Activated CD4-positive, alpha-beta T cell treated with anti-CD3 and anti-CD28 coated beads, Interleukin-2, amount 10 ng/mL, durations not matched to agents 24 days and 14 days (primary cell): Measurements from ENCODE around the gene TNFAIP8. TPM values are rescaled to one million over a fixed set of nuclear protein-coding genes. Genes with fewer than 3 reads are reported as not detected.
A peak's percentile ranks its signal among the peaks of the same experiment; 100 is the strongest.

Source experiments
- DNase-seq: peaks from one replicate; pipeline ENCODE4 v3.0.0; 2022
- H3K27ac Mint-ChIP-seq: one replicate; pipeline ENCODE4 v1.8.0; 2022; ENCODE audit warnings: mild to moderate bottlenecking, mixed read lengths
- H3K27me3 Mint-ChIP-seq: one replicate; pipeline ENCODE4 v1.8.0; 2022; ENCODE audit warnings: mixed read lengths
- H3K36me3 Mint-ChIP-seq: one replicate; pipeline ENCODE4 v1.8.0; 2022; ENCODE audit warnings: low read depth, mild to moderate bottlenecking, mixed read lengths
- H3K4me1 Mint-ChIP-seq: one replicate; pipeline ENCODE4 v1.8.0; 2021; ENCODE audit warnings: mixed read lengths
- H3K4me3 Mint-ChIP-seq: one replicate; pipeline ENCODE4 v1.8.0; 2022; ENCODE audit warnings: mild to moderate bottlenecking, moderate library complexity, mixed read lengths
- H3K9me3 Mint-ChIP-seq: one replicate; pipeline ENCODE4 v1.8.0; 2021; ENCODE audit warnings: mixed read lengths
- intact Hi-C: fragments of 100-400 bp; cut with micrococcal nuclease; formaldehyde crosslinking; loops from one replicate; pipeline ENCODE4 v1.15.1; 2023
- total RNA-seq: library from RNA; stranded (reverse); gene quantifications from 2 replicates; pipeline ENCODE4 v1.2.3, GENCODE V29; 2022

The TNFAIP8 gene
- 188 and 193 TPM in 2 replicates for total RNA-seq

DNA sequence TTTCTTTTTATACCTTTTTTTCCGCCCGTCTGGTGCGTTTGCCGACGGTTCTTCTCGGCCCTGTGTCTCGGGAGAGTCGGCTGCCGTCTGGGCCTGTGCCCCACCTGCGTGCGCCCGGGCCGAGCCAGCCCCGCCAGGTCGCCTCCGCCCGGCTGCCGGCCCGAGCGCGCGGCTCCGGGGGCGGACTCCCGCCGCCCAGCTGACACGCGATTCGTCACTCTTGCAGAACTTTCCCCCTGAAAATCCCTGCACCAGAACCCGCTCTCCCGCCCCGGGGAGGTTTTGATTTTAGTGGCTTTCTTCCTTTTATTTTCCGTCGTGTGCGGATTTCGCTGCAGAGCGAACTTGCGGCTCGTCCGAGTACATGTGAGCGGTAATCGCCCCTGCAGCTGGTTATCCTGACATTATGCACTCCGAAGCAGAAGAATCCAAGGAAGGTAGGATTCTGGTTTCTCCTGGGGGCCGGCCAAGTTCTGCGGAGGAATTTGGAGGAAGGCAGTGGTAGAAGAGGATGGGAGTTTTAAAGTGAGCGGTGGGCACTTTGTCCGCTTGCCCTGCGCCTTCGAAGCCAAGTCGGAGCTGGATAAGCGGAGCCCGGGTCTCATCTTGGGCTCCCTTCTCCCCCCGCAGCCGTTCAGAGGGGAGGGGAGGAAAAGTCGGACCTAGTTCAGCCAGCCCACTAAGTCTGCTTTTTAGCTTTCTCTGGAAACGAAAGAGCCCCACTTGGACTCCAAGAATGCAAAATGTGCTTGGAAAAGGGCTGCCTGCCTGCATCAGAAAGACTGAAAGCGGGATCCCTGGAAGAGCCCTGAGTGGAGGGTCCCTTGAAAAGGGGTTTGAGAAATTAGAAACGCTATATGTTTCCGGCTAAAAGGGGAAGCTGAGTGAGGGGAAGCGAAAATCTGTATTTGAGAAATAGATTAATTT is at the start of gene TNFAIP8:
TSS of gene TNFAIP8 (plus strand) at position 335 of the 927 bp plus-strand sequence. CDS start at position 407, 72 bp downstream.
- H3K9me3 Mint-ChIP-seq: no peaks in the 10 kb centered on the region
- peak; percentile 88 for DNase-seq
- intact Hi-C loops: loop anchor here (1.0 to 5.0 kb wide), 5 partner anchors 11 to 368 kb away; partner anchors contain the start of genes DMXL1 and DTWD2
- peak within 1 kb of the TSS; percentile 97 for H3K27ac Mint-ChIP-seq
- peak within 1 kb of the TSS; percentile 100 for H3K4me3 Mint-ChIP-seq
- peaks cover 61% of the 10 kb centered on the region for H3K4me1 Mint-ChIP-seq
- H3K27me3 Mint-ChIP-seq: no peaks in the 10 kb centered on the region
- peaks cover 62% of the 10 kb centered on the region for H3K36me3 Mint-ChIP-seq

DNA sequence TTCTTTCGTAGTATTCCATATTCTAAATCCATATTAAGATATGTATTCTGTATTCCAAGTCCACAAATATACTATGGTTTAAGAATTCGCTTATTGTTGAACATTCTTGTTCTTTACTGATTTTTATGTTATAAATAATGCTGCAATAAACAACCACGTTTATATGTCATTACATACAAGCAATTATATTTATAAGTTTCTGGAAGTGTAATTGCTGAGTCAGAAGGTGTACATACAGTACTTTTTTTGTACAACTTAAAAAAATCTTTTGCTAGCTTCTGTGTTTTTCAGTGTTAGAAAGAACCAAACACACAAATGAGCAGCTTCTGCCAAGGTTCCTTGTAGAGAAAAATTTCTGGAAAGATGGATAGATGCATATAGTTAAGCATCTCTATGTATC is 48.6 kb upstream of the TNFAIP8 start:
- H3K27me3 Mint-ChIP-seq: no peaks in the 10 kb centered on the region
- H3K4me1 Mint-ChIP-seq: peaks cover 81% of the 10 kb centered on the region
- H3K36me3 Mint-ChIP-seq: peaks cover 34% of the 10 kb centered on the region
- no peak overlapping the region for H3K4me3 Mint-ChIP-seq
- DNase-seq: no peak
- peak overlapping the region; percentile 31 for H3K27ac Mint-ChIP-seq
- no peaks in the 10 kb centered on the region for H3K9me3 Mint-ChIP-seq
- intact Hi-C loops: no loop called here

DNA sequence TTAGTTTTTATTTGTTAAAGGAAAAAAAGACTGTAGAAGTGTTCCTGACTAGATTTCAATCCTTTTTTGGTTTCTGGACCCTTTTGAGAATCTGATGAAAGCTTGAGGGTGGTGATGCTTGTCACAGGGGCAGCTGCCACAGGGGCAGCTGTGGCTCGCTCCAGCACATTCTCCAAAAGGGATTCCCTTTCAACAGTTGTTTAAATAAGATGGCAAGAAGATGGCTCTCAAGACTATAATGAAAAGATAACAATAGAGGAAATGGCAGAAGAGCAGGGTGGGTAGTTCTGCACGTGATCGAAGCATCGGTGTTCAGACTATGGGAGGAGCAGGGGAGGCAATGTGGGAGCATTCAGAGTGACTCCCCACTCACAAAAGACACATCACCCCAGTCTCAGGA is 46.5 kb upstream of the TNFAIP8 start:
- DNase-seq: no peak
- H3K9me3 Mint-ChIP-seq: no peaks in the 10 kb centered on the region
- intact Hi-C loops: loop anchor here (1.0 to 2.0 kb wide), 6 partner anchors 9 to 58 kb away; no protein-coding TSS in a partner anchor
- peak overlapping the region; percentile 76 for H3K4me3 Mint-ChIP-seq
- peaks cover 79% of the 10 kb centered on the region for H3K4me1 Mint-ChIP-seq
- H3K27me3 Mint-ChIP-seq: no peaks in the 10 kb centered on the region
- peak overlapping the region; percentile 94 for H3K27ac Mint-ChIP-seq
- H3K36me3 Mint-ChIP-seq: peaks cover 30% of the 10 kb centered on the region

DNA sequence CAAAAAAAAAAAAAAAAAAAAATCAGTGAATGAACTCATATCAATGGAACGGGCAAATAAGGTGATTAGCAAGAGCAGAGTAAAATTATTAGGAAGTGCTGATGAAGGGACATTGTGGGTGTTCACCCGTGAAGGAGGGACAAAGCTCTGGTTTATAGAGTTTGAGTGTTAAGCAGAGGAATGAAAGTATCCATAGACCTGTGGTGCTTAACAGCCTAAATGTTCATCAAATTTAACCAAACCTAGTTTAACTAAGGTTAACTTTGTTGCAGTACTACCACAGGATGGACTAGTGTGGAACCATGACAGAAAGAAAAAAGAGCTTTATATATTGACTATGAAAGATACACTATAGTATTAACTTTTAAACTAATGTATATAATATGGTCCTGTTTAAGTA is 44.1 kb upstream of the TNFAIP8 start:
- Mint-ChIP-seq H3K27ac (no peak overlapping the region), H3K27me3 (no peaks in the 10 kb centered on the region), H3K4me3 (no peak overlapping the region), H3K9me3 (no peaks in the 10 kb centered on the region), H3K36me3 (peaks cover 32% of the 10 kb centered on the region), H3K4me1 (peaks cover 80% of the 10 kb centered on the region)
- DNase-seq: peak; percentile 50
- intact Hi-C loops: no loop called here

GRCh38 chr5:119312403-119312802 is 43.4 kb upstream of the TNFAIP8 start:
- Mint-ChIP-seq H3K9me3 (no peaks in the 10 kb centered on the region), H3K27me3 (no peaks in the 10 kb centered on the region), H3K4me3 (no peak overlapping the region), H3K4me1 (peaks cover 79% of the 10 kb centered on the region), H3K27ac (peak overlapping the region; percentile 81), H3K36me3 (peaks cover 32% of the 10 kb centered on the region)
- DNase-seq: peak; percentile 58
- intact Hi-C loops: no loop called here

DNA sequence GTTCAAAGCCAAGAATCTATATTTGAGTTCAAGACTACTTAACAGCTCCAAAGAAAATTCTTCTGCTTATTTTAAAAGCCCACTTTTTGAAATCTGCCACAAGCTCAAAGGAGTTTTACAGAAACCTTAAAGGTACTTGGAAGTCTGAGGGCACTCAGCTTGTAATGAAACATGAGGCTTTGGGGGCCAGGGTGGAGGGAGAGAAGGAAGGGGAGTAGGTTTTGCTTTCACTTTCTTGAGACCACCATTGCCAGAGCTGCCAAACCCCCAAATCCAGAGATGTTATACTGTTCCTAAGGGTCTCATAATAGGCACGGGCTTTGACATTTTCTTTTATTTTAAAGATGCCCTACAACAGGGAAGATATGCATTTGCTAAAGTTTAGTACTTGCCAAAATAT is 42.6 kb upstream of the TNFAIP8 start:
- Mint-ChIP-seq H3K36me3 (peaks cover 31% of the 10 kb centered on the region), H3K4me1 (peaks cover 82% of the 10 kb centered on the region), H3K4me3 (peak overlapping the region; percentile 66), H3K27ac (peak overlapping the region; percentile 81), H3K27me3 (no peaks in the 10 kb centered on the region), H3K9me3 (no peaks in the 10 kb centered on the region)
- intact Hi-C loops: no loop called here
- DNase-seq: peak; percentile 68

- peaks cover 30% of the 10 kb centered on the region for H3K36me3 Mint-ChIP-seq
- intact Hi-C loops: no loop called here
- H3K4me1 Mint-ChIP-seq: peaks cover 82% of the 10 kb centered on the region
- peak overlapping the region; percentile 81 for H3K27ac Mint-ChIP-seq
- H3K27me3 Mint-ChIP-seq: no peaks in the 10 kb centered on the region
- peak; percentile 59 for DNase-seq
- peak overlapping the region; percentile 65 for H3K4me3 Mint-ChIP-seq
- H3K9me3 Mint-ChIP-seq: no peaks in the 10 kb centered on the region
These were observed 41.9 kb upstream of the TNFAIP8 start for GRCh38 chr5:119313658-119314605.

- Mint-ChIP-seq H3K9me3 (no peaks in the 10 kb centered on the region), H3K36me3 (peaks cover 30% of the 10 kb centered on the region), H3K27me3 (no peaks in the 10 kb centered on the region), H3K4me1 (peaks cover 81% of the 10 kb centered on the region), H3K4me3 (peak overlapping the region; percentile 67), H3K27ac (peak overlapping the region; percentile 89)
- intact Hi-C loops: loop anchor here (1.0 to 5.0 kb wide), 2 partner anchors 46 to 328 kb away; partner anchors contain the start of gene DTWD2
- peak; percentile 86 for DNase-seq
These were observed 40.3 kb upstream of the TNFAIP8 start for GRCh38 chr5:119315516-119315949.

DNA sequence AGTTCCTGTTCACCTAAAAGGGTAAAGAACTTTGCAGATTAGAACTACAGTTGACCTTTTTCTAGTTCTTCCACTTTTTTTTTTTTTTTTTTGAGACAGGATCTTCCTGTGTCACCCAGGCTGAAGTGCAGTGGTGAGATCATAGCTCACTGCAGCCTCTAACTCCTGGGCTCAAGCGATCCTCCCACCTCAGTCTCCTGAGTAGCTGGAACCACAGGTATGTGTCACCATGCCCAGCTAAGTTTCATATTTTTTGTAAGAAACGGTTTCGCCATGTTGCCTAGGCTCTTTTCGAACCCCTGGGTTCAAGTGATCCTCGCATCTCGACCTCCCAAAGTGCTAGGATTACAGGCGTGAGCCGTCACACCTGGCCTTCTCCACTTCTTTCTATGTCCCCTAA is 39.7 kb upstream of the TNFAIP8 start:
- peaks cover 81% of the 10 kb centered on the region for H3K4me1 Mint-ChIP-seq
- H3K36me3 Mint-ChIP-seq: peaks cover 27% of the 10 kb centered on the region
- H3K27me3 Mint-ChIP-seq: no peaks in the 10 kb centered on the region
- H3K9me3 Mint-ChIP-seq: no peaks in the 10 kb centered on the region
- intact Hi-C loops: loop anchor here (1.0 to 5.0 kb wide), 2 partner anchors 24 to 329 kb away; partner anchors contain the start of gene DTWD2
- peak; percentile 77 for DNase-seq
- H3K4me3 Mint-ChIP-seq: peak overlapping the region; percentile 67
- H3K27ac Mint-ChIP-seq: peak overlapping the region; percentile 89

- intact Hi-C loops: loop anchor here (1.0 to 5.0 kb wide), 2 partner anchors 23 to 330 kb away; partner anchors contain the start of gene DTWD2
- H3K4me1 Mint-ChIP-seq: peaks cover 84% of the 10 kb centered on the region
- H3K4me3 Mint-ChIP-seq: no peak overlapping the region
- DNase-seq: no peak
- H3K27me3 Mint-ChIP-seq: no peaks in the 10 kb centered on the region
- no peaks in the 10 kb centered on the region for H3K9me3 Mint-ChIP-seq
- peaks cover 28% of the 10 kb centered on the region for H3K36me3 Mint-ChIP-seq
- peak overlapping the region; percentile 89 for H3K27ac Mint-ChIP-seq
These were observed 38.9 kb upstream of the TNFAIP8 start for GRCh38 chr5:119316906-119317305.

DNA sequence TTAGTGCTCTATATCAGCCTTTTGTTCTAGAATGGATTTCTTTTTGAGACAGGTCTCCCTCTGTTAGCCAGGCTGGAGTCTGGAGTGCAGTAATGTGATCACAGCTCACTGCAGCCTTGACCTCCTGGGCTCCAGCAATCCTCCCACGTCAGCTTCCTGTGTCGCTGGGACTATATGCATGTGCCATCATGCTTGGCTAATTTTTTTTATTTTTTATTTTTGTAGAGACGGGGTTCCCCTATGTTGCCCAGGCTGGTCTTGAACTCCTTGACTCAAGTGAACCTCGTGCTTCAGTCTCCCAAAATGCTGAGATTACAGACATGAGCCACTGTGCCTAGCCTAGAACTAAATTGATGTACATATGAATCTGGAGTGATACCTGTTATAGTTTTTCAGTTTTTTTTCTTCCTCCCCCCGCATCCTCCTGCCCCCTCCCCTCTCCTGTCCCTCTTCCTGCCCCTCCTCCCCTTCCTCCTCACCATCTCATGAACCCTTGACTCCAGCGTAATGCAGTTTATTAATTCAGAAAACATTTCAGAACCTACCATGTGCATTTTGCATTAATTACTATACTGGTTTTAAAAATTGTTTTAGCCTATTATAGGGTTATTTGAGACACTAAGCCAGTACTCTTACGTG is 37.4 kb upstream of the TNFAIP8 start:
- Mint-ChIP-seq H3K36me3 (peaks cover 27% of the 10 kb centered on the region), H3K27me3 (no peaks in the 10 kb centered on the region), H3K9me3 (no peaks in the 10 kb centered on the region), H3K4me1 (peaks cover 85% of the 10 kb centered on the region), H3K27ac (peak overlapping the region; percentile 86), H3K4me3 (peak overlapping the region; percentile 64)
- peak; percentile 78 for DNase-seq
- intact Hi-C loops: loop anchor here (1.0 to 5.0 kb wide), 2 partner anchors 8 to 331 kb away; partner anchors contain the start of gene DTWD2

GRCh38 chr5:119319401-119319800 is 36.4 kb upstream of the TNFAIP8 start:
- Mint-ChIP-seq H3K36me3 (peaks cover 27% of the 10 kb centered on the region), H3K4me1 (peaks cover 81% of the 10 kb centered on the region), H3K9me3 (no peaks in the 10 kb centered on the region), H3K4me3 (peak overlapping the region; percentile 67), H3K27ac (peak overlapping the region; percentile 86), H3K27me3 (no peaks in the 10 kb centered on the region)
- intact Hi-C loops: loop anchor here (5.0 kb wide), 1 partner anchor 332 kb away; the partner anchor contains the start of gene DTWD2
- DNase-seq: no peak

DNA sequence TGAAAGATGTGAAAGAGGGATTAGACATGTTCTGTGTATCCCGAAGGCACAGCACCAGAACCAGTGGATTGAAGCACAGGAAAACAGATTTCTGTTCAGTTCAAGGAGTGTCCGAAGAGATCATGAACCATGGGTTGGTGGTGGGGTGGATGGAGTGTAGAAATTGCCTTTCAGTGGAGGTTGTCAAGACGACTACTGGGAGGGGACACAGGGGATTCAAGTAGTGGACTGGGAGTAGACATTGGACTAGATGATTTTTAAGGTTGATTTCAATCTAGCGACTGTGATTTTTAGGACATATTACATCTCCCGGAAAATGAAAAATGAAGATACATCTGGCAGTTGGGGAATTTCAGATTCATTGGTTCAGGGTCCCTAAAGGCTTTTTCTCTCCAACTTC is 35.9 kb upstream of the TNFAIP8 start:
- H3K36me3 Mint-ChIP-seq: peaks cover 27% of the 10 kb centered on the region
- no peaks in the 10 kb centered on the region for H3K9me3 Mint-ChIP-seq
- peak overlapping the region; percentile 67 for H3K4me3 Mint-ChIP-seq
- no peaks in the 10 kb centered on the region for H3K27me3 Mint-ChIP-seq
- intact Hi-C loops: loop anchor here (5.0 kb wide), 1 partner anchor 333 kb away; the partner anchor contains the start of gene DTWD2
- peak overlapping the region; percentile 86 for H3K27ac Mint-ChIP-seq
- no peak for DNase-seq
- H3K4me1 Mint-ChIP-seq: peaks cover 80% of the 10 kb centered on the region
